LNCAP (cell line): ENCODE data around the gene AIFM1.

ENCODE experiments used
- TF ChIP-seq, protein P1 (sequence below): fragments of 450-650 bp; IDR thresholded peaks from 2 replicates; pipeline ENCODE4 v1.5.1; 2017; ENCODE audit warnings: mild to moderate bottlenecking

AIFM1 gene

DNA sequence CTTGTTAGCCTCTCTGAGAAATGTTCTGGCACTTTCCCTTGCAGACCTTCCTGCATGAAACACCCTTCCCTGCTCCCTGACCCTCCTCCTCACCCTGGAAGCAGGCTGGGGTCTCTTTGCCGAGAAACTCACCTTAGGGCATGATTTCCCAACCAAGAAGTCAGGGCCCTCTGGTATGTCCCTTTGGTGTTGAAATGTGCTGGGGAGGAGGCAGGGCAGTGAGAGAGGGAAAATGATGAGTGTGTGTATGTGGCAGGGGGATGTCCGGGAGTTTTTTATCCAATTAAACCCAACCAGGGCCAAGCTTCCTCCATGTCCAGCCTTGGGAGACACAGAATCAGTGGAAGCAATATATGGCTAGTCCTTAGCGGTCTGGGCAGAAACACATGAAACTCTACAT, 60.4 kb downstream of the AIFM1 start:
- TF ChIP-seq, protein P1, sequence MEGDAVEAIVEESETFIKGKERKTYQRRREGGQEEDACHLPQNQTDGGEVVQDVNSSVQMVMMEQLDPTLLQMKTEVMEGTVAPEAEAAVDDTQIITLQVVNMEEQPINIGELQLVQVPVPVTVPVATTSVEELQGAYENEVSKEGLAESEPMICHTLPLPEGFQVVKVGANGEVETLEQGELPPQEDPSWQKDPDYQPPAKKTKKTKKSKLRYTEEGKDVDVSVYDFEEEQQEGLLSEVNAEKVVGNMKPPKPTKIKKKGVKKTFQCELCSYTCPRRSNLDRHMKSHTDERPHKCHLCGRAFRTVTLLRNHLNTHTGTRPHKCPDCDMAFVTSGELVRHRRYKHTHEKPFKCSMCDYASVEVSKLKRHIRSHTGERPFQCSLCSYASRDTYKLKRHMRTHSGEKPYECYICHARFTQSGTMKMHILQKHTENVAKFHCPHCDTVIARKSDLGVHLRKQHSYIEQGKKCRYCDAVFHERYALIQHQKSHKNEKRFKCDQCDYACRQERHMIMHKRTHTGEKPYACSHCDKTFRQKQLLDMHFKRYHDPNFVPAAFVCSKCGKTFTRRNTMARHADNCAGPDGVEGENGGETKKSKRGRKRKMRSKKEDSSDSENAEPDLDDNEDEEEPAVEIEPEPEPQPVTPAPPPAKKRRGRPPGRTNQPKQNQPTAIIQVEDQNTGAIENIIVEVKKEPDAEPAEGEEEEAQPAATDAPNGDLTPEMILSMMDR: no peak

DNA sequence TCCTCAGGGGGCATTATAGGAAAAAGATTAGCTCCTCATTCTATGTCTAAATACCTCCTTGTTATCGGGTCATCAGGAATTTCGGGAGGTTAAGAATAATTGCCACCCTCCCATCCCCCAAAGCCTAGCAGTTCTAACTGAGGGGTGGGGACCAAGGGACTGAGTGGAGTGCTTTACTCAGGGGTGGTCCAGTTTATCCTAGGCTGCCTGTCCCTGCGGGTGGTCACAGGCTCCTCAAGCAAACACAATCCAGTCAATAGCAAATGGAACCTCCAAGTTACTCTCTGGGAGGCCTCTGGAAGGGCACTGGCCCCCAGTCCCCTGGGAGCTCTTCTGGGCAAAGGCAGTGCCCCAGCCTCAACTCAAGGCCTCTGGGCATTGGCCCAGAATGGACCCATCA, 62.0 kb downstream of the AIFM1 start:
- TF ChIP-seq, protein P1: no peak

DNA sequence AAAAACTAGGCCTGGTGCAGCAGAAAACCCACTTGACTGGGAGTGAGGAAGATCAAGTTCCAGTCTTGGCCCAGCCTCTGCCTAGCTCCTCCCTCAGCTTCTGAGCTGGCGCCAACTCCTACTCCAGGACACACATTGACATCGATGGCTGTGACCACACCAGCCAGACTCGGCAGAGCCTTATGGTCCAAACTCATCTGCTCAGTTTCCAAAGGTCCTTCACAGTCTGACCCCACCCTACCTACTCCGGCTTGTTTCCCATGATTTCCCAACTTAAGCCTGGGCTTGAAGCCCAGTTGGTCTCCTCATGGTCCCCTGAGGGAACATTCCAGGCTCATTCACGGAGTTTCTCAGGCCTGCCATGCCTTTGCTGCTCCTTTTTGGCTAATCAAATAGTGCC, 65.5 kb downstream of the AIFM1 start:
- TF ChIP-seq, protein P1: no peak

DNA sequence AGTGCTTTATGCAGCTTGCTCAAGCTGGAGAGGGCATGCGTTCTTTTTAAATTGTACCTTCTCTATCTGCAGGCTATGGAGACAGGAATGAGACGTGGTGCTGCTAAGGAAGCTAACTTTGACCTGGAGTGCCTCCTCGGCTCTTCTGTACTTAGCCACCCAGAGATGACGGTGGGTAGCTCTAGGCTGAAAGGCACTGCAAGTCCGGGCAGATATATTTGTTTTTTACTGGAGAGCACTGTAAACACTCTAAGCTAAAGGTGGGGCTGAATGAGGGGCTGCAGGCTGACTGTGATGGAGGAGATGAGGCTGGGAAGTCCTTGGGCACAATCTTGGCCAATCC, 67.5 kb downstream of the AIFM1 start:
- TF ChIP-seq, protein P1: no peak

DNA sequence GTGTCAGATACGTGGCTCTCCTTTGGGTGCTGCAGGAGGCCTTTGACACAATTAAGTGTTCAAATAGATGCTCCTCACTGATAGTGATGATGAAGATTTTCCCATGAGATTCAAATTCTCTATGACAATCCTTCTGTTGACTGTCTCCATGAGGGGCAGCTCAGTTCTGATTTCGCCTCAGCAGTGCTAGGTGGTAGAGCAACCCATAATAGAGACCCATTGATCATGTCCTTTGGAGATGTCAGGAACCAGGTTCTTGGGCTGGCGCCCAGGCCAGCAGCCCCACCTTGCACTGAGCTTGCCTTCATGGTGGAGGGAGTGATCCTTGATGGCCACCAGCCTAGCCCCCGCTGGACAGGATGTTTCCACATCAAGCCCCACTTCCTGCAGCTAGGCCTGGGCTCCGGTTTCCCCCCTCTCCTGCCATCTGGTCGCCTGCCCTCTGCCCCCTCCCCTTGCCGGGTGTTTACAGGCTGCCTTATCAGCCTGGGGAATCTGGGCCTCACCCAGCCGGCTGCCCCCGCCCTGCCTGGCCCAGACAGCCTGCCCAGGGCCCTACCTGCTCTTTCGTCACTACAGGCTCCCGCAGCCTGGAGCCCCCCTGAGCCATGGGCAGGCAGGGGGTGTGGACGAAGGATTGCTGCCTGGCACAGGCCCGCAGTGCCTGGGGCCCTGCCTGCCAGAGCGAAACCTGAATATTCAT, 68.0 kb downstream of the AIFM1 start:
- TF ChIP-seq, protein P1: no peak

DNA sequence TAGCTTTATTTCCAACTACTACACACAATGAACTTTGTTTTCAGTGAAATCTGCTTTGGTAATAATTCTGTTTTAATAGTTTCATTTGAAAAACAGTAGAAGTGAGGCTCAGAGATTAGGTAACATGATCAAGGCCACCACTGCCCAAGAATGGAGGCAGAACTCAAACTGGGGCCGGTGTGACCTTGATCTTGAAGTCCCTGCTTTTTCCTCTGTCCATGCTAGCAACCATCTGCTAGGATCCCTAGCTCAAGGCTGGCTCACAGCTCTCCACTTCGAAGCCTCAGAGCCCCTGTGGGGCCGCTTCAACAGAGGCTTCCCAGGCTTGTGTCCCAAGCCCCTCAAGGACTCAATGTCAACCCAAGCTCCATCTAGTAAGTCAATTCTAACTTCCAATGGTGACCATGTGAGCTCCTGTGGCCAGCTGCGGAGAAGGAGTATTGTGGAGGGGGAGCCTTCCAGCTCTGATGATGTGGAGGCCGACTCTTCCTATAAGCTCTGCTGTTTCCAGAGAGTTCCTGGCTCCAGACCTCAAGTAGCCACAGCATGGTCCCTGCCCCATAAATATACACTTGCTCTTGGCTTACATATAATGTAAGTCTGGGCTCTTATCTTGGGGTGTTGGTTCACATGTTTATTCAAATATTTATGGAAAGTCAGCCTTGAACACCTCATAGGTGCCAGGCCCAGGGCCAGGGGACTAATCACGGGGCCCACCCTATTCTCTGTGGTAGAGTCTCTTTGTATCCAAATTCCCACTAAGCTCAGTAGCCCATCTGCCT, 70.2 kb downstream of the AIFM1 start:
- TF ChIP-seq, protein P1: no peak

DNA sequence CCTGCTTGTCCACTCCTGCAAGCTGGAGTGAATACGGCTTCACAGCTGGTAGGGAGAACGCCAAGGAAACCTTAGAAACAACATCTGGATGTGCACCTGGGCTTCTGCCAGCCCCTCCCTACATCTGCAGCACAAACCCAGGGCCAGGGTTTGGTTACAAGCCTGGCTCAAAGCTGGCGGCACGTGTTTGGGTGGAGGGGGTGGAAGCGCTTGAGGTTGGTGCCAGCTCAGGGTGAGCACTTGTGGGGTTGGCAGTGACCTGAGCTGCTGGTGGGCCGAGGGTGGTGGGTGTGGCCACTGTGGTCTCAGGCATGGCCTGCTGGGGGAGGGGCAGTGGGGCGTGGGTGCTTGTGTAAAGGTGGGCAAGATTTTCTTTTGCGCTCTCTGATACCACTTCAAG, 70.9 kb downstream of the AIFM1 start:
- TF ChIP-seq, protein P1: no peak
